ENCODE results near the gene KIZ.

Gene KIZ

GRCh38 chr20:21272279-21272678 is 146.4 kb downstream of the KIZ start:
- no peak for DNase-seq

GRCh38 chr20:21272679-21273078 is 146.8 kb downstream of the KIZ start:
- no peak for DNase-seq

- DNase-seq, result peak; percentile 44
Measured at GRCh38 chr20:21273755-21274386, 148.0 kb downstream of the KIZ start.

GRCh38 chr20:21278829-21279228 is 152.9 kb downstream of the KIZ start:
- DNase-seq, result no peak

GRCh38 chr20:21279706-21280521 is 154.0 kb downstream of the KIZ start:
- no peak for DNase-seq

GRCh38 chr20:21280522-21281016 is 154.7 kb downstream of the KIZ start:
- DNase-seq, result no peak

GRCh38 chr20:21286775-21287174 is 160.9 kb downstream of the KIZ start:
- no peak for DNase-seq

GRCh38 chr20:21288587-21289370 is 162.9 kb downstream of the KIZ start:
- DNase-seq, result peak; percentile 20

- peak; percentile 13 for DNase-seq
Measured at GRCh38 chr20:21289651-21290050, 163.8 kb downstream of the KIZ start.

GRCh38 chr20:21291026-21291425 is 165.1 kb downstream of the KIZ start:
- no peak for DNase-seq

- DNase-seq, result no peak
Measured at GRCh38 chr20:21294755-21295154, 168.9 kb downstream of the KIZ start.

All from NCI-H69 (cell line).